ENCODE measurements around the gene TTC34. TPM values are rescaled to one million over a fixed set of nuclear protein-coding genes. Genes with fewer than 3 reads are reported as not detected.

Gene TTC34
- total RNA-seq, 4 donors from 2014 or later, result 0.14 to 6.0 (median 0.75) TPM

- intact Hi-C loops (cut with DNase I; ENCODE audit: low total_unique reads) (no loop called here), in situ Hi-C loops (cut with MboI; ENCODE audit: low pct_ligation_motif_present in 1 of 4, low pct_unique_long_range_greater_than_20kb in 1 of 4, low sequenced_read_pairs in 3 of 4) (loop anchor here in 1 of 4 donors (25.0 kb wide), 1 partner anchor 602 kb away; the partner anchor contains the start of gene FAAP20)
- DNase-seq, result no peak
- TF ChIP-seq CTCF (IDR thresholded peaks at IDR 0.05), result no peak
- no peak for TF ChIP-seq EP300 (IDR thresholded peaks at IDR 0.05; ENCODE audit: low read depth)
- no peak for TF ChIP-seq POLR2A (IDR thresholded peaks at IDR 0.05)
- no peak for TF ChIP-seq POLR2AphosphoS5 (IDR thresholded peaks at IDR 0.05)
- Histone ChIP-seq H3K27me3 (peaks cover 75% of the 10 kb centered on the region), H3K27ac (no peak overlapping the region), H3K36me3 (no peaks in the 10 kb centered on the region), H3K4me3 (no peak overlapping the region), H3K9me3 (peaks cover 14 to 21% of the 10 kb centered on the region in 2 donors), H3K4me1 (no peaks in the 10 kb centered on the region)
- WGBS, 2 donors (ENCODE audit: low coverage in 1 of 2), result 30% methylated on average over 22 of the region's 79 CpGs; no CpG with 5 or more reads in 1 of the 2 donors
These were observed 12.1 kb downstream of the TTC34 start for GRCh38 chr1:2789164-2789985.

DNA sequence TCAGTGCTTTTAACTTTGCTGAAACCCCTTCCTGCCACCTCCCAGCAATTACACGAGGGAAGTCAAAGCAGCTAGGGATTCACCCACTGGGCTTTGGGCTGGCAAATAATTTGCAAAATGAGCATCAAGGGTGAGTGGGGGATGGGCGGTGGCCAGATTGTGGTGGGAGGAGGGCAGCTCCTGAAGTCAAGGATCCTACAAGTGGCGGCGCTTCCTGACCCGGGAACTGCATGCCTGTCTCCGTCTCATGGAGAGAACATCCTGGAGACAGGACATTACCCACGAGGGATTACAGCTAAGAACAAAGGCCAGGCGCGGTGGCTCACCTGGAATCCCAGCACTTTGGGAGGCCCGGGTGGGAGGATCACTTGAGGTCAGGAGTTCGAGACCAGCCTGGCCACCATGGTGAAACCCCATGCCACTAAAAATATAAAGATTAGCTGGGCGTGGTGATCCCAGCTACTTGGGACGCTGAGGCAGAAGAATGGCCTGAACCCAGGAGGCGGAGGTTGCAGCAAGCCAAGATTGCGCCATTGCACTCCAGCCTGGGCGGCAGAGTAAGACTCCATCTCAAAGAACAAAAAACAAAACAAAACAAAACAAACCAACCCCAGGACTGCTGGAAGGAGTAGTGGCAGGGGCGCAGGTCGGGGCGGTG lies 12.9 kb downstream of the TTC34 start:
- no peak overlapping the region for H3K4me3 ChIP-seq
- H3K4me1 ChIP-seq, result no peaks in the 10 kb centered on the region
- in situ Hi-C loops (cut with MboI; ENCODE audit: low pct_ligation_motif_present in 1 of 4, low pct_unique_long_range_greater_than_20kb in 1 of 4, low sequenced_read_pairs in 3 of 4), result loop anchor here in 1 of 4 donors (25.0 kb wide), 1 partner anchor 601 kb away; the partner anchor contains the start of gene FAAP20
- no peak for DNase-seq
- H3K27ac ChIP-seq, result no peak overlapping the region
- TF ChIP-seq POLR2AphosphoS5 (IDR thresholded peaks at IDR 0.05), result no peak
- no peak for TF ChIP-seq POLR2A (IDR thresholded peaks at IDR 0.05)
- TF ChIP-seq CTCF (IDR thresholded peaks at IDR 0.05), result no peak
- no peak for TF ChIP-seq EP300 (IDR thresholded peaks at IDR 0.05; ENCODE audit: low read depth)
- intact Hi-C loops (cut with DNase I; ENCODE audit: low total_unique reads), result no loop called here
- no peaks in the 10 kb centered on the region for H3K36me3 ChIP-seq
- 64% methylated on average over 19 of the region's 19 CpGs; no CpG with 5 or more reads in 1 of the 2 donors for WGBS, 2 donors (ENCODE audit: low coverage in 1 of 2)
- peaks cover 68% of the 10 kb centered on the region for H3K27me3 ChIP-seq
- H3K9me3 ChIP-seq, result peaks cover 7 to 13% of the 10 kb centered on the region in 2 donors

- WGBS, 2 donors (ENCODE audit: low coverage in 1 of 2), result 61% methylated on average over 13 of the region's 26 CpGs; no CpG with 5 or more reads in 1 of the 2 donors
- intact Hi-C loops (cut with DNase I; ENCODE audit: low total_unique reads), result no loop called here
- DNase-seq, result no peak
- Histone ChIP-seq H3K4me1 (no peaks in the 10 kb centered on the region), H3K4me3 (no peak overlapping the region), H3K36me3 (no peaks in the 10 kb centered on the region), H3K27me3 (peaks cover 58% of the 10 kb centered on the region), H3K9me3 (peaks cover 3 to 4% of the 10 kb centered on the region in 2 donors), H3K27ac (no peak overlapping the region)
- no peak for TF ChIP-seq POLR2A (IDR thresholded peaks at IDR 0.05)
- TF ChIP-seq EP300 (IDR thresholded peaks at IDR 0.05; ENCODE audit: low read depth), result no peak
- TF ChIP-seq POLR2AphosphoS5 (IDR thresholded peaks at IDR 0.05), result no peak
- TF ChIP-seq CTCF (IDR thresholded peaks at IDR 0.05), result no peak
- in situ Hi-C loops (cut with MboI; ENCODE audit: low pct_ligation_motif_present in 1 of 4, low pct_unique_long_range_greater_than_20kb in 1 of 4, low sequenced_read_pairs in 3 of 4), result loop anchor here in 1 of 4 donors (25.0 kb wide), 1 partner anchor 600 kb away; the partner anchor contains the start of gene FAAP20
These were observed 14.2 kb downstream of the TTC34 start for GRCh38 chr1:2787163-2787911.
